Measurements from ENCODE around the gene DAAM2.
A peak's percentile ranks its signal among the peaks of the same experiment; 100 is the strongest.

DAAM2 gene

DNA sequence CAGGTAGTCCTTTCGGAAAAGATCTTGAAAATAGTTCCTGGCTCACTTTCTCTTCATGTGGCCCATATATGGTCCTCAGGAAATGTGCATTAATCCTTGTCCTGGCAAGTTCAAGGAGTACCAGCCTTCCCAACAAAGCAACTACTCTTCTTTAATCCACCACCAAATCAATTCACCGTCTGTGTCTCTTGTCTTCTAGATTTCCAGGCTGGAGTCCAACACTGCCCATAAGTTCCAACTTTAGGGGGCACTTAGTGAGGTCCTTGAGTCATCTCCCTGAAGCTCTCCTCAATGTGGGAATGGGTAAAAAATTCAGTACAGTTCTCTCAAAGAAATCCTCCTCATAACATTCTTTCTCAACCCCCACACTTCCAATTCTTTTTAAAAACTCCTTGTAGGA, 6.9 kb upstream of the DAAM2 start:
- H3K4me3 ChIP-seq (ENCODE audit: low read depth, low read length) = no peak overlapping the region
- TF ChIP-seq, protein P1, sequence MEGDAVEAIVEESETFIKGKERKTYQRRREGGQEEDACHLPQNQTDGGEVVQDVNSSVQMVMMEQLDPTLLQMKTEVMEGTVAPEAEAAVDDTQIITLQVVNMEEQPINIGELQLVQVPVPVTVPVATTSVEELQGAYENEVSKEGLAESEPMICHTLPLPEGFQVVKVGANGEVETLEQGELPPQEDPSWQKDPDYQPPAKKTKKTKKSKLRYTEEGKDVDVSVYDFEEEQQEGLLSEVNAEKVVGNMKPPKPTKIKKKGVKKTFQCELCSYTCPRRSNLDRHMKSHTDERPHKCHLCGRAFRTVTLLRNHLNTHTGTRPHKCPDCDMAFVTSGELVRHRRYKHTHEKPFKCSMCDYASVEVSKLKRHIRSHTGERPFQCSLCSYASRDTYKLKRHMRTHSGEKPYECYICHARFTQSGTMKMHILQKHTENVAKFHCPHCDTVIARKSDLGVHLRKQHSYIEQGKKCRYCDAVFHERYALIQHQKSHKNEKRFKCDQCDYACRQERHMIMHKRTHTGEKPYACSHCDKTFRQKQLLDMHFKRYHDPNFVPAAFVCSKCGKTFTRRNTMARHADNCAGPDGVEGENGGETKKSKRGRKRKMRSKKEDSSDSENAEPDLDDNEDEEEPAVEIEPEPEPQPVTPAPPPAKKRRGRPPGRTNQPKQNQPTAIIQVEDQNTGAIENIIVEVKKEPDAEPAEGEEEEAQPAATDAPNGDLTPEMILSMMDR (IDR thresholded peaks at IDR 0.05; ENCODE audit: low read depth, low read length, missing control alignments) = no peak
- DNase-seq (ENCODE audit: low read depth) = no peak
- in situ Hi-C loops (cut with HindIII; ENCODE audit: low sequenced_read_pairs) = no loop called here

DNA sequence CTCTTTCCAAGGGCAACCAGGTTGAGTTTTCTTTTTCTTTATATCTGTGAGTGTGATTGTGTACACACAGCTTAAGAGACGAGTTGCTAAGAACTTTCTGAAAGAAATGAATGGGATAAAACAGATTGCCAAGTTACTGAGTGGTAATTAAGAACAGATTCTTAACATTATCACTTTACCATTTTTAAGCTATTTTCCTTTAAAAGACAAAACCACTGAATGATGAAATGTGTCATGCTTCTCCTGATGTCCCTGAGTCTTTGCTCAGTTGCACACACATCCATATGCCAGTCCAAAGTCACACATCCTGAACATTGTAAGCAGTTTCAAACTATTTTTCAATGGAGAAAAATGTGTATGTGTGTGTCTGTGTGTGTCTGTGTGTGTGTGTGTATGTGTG, 5.5 kb upstream of the DAAM2 start:
- TF ChIP-seq, protein P1 (IDR thresholded peaks at IDR 0.05; ENCODE audit: low read depth, low read length, missing control alignments) = no peak
- in situ Hi-C loops (cut with HindIII; ENCODE audit: low sequenced_read_pairs) = no loop called here
- DNase-seq (ENCODE audit: low read depth) = no peak
- no peak overlapping the region for H3K4me3 ChIP-seq (ENCODE audit: low read depth, low read length)

DNA sequence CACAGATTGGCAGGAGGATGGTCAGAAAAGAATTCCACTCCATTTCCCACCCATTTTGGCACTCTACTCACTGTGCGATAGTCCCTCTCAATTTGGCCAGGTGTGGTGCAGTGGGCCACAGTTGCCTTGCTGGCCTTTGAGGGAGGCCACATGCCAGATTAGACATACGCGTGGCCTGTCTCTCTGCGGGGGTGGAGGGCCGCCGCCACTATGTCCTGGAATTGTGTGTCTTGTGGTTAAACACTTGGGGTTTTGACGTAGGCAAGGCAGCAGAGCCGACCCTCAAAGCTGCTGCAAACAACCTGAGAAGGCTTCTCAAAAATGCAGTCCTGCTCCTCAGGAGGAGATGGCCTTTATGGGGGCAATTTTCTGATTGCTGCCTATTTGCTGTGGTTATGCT, 4.9 kb upstream of the DAAM2 start:
- in situ Hi-C loops (cut with HindIII; ENCODE audit: low sequenced_read_pairs) = no loop called here

DNA sequence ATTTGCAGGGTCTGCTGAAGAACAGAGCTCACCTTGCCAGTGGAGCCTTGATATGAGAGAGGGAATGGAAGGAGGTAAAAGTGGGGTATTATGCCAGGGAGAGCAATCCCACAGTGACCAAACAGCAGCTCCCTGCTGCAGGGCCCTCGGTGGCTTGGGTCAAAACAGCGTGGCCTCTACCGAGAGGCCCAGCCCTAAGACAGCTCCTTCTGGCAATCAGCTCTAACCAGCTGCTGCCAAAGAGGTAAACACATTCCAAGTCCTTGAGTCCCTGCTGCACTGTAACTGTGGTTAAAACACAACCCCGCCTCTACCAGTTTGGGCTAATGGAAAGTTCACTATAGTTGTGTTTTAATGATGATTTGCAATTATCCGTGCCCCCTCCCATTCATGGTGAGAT, 1.4 kb upstream of the DAAM2 start:
- in situ Hi-C loops (cut with HindIII; ENCODE audit: low sequenced_read_pairs) = no loop called here
- no peak for DNase-seq (ENCODE audit: low read depth)
- H3K4me3 ChIP-seq (ENCODE audit: low read depth, low read length) = no peak overlapping the region
- TF ChIP-seq, protein P1 (IDR thresholded peaks at IDR 0.05; ENCODE audit: low read depth, low read length, missing control alignments) = no peak

More for the DNA sequence above, 4.9 kb upstream of the DAAM2 start:
- H3K4me3 ChIP-seq (ENCODE audit: low read depth, low read length) = no peak overlapping the region
- DNase-seq (ENCODE audit: low read depth) = no peak
- TF ChIP-seq, protein P1 (IDR thresholded peaks at IDR 0.05; ENCODE audit: low read depth, low read length, missing control alignments) = no peak

DNA sequence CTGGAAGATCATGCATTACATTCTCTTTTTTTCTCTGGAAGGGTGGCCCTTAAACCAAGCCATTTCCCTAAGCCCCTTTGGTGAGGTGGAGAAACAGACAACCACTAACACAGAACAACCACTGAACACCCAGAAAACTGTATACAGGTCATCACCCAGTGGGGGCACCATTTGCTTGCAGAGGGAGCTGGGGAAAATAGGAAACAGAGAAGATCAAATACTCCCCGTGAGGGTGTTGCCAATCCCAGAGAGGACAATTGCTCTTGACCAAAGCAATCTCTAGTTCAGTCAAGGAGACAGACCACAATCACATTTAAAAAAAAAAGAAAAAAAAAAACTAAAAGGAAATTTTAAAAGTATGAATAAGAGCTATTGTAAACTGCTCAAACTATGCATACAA, 865 bp upstream of the DAAM2 start:
- no peak overlapping the region for H3K4me3 ChIP-seq (ENCODE audit: low read depth, low read length)
- TF ChIP-seq, protein P1 (IDR thresholded peaks at IDR 0.05; ENCODE audit: low read depth, low read length, missing control alignments) = peak; percentile 26
- in situ Hi-C loops (cut with HindIII; ENCODE audit: low sequenced_read_pairs) = no loop called here
- DNase-seq (ENCODE audit: low read depth) = no peak

DNA sequence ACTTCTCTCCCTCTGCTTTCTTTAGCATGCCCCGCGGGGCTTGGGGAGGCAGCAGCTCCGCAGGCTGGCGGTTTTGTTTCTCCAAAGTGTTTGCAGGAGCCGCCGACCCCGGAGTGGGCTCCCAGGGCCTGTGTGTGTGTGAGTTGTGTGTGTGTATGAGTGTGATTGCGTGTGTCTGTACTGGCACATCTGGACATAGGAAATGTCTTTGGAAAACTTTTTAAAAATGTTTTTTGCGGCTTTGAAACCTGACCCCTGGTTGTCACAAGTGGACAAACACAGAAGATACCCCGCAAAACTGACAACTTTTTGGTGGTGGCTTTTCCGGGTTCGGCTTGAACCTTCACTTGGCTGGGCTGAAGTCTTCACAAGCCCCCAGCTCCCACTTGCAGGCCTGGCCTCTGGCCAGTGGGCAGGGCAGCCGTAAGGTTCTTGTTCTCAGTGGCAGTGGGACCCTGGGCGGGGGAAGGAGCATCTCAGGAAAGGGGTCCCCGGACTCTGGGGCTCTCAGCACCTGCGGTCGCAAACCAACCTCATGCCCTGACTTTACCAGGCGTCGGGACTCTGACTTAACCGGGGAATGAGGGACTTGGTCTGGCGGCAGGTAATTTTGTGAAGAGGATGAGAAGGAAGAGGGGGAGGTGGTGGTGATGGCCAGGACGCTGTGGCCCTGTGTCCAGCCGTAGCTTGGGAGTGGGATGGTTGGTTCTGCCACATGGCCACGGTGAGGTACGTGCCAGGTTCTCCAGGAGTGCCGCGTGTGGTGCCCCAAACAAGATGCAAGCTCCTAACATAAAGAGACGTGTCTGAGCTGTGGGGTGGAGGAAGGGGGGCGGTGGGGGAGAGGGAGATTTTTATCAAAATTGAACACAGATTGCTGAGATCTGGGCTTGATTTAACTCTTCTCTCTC, 619 bp downstream of the DAAM2 start:
- TF ChIP-seq, protein P1 (IDR thresholded peaks at IDR 0.05; ENCODE audit: low read depth, low read length, missing control alignments) = no peak
- in situ Hi-C loops (cut with HindIII; ENCODE audit: low sequenced_read_pairs) = no loop called here
- H3K4me3 ChIP-seq (ENCODE audit: low read depth, low read length) = peak overlapping the region; percentile 53
- no peak for DNase-seq (ENCODE audit: low read depth)

All from astrocyte of the cerebellum (primary cell).